ENCODE measurements around the gene EEF1AKMT1. TPM values are rescaled to one million over a fixed set of nuclear protein-coding genes. Genes with fewer than 3 reads are reported as not detected.

Gene EEF1AKMT1
- total and polyA plus RNA-seq, 2 donors (not counting 1 experiment from before 2014, with no cell fraction given): 7.6 to 18.0 TPM

- DNase-seq (ENCODE audit: low read depth in 2 of 2): no peak
- H2AFZ ChIP-seq (ENCODE audit: low read length): no peak overlapping the region
- no peak overlapping the region for H3K4me3 ChIP-seq (replicated peaks in 1 of 4; ENCODE audit: control extremely low read depth in 1 of 4, insufficient read depth in 1 of 4, low read depth in 3 of 4, low read length in 4 of 4)
- H3K9ac ChIP-seq (ENCODE audit: insufficient read depth, low read length): no peak overlapping the region
- no peaks in the 10 kb centered on the region for H3K4me1 ChIP-seq (ENCODE audit: control insufficient read depth, extremely low read depth, insufficient read depth, low read length)
- no peaks in the 10 kb centered on the region for H3K27me3 ChIP-seq (ENCODE audit: control insufficient read depth, insufficient read depth, low read length)
- H3K36me3 ChIP-seq (ENCODE audit: control insufficient read depth, insufficient read depth, low read length): no peaks in the 10 kb centered on the region
- H3K27ac ChIP-seq (ENCODE audit: insufficient read depth, low read length): no peak overlapping the region
- H3K4me2 ChIP-seq (ENCODE audit: extremely low read depth, insufficient read depth, low read length): no peak overlapping the region
- H4K20me1 ChIP-seq (ENCODE audit: control insufficient read depth, extremely low read depth, insufficient read depth, low read length): no peaks in the 10 kb centered on the region
- no peaks in the 10 kb centered on the region for H3K79me2 ChIP-seq (ENCODE audit: control insufficient read depth, insufficient read depth, low read length)
- TF ChIP-seq EZH2 (IDR thresholded peaks at IDR 0.05; ENCODE audit: low read length, missing control alignments) (no peak), CTCF (conservative IDR thresholded peaks at IDR 0.05 in 1 of 2, IDR thresholded peaks at IDR 0.05 in 1 of 2; ENCODE audit: low read depth in 1 of 2, low read length in 2 of 2) (no peak)
- H3K9me3 ChIP-seq (ENCODE audit: control insufficient read depth, insufficient read depth, low read depth, low read length): no peaks in the 10 kb centered on the region
These were observed 6.6 kb upstream of the EEF1AKMT1 start for GRCh38 chr13:20780317-20780716.

- H3K9me3 ChIP-seq (ENCODE audit: control insufficient read depth, insufficient read depth, low read depth, low read length): no peaks in the 10 kb centered on the region
- no peaks in the 10 kb centered on the region for H4K20me1 ChIP-seq (ENCODE audit: control insufficient read depth, extremely low read depth, insufficient read depth, low read length)
- H3K4me3 ChIP-seq (replicated peaks in 1 of 4; ENCODE audit: control extremely low read depth in 1 of 4, insufficient read depth in 1 of 4, low read depth in 3 of 4, low read length in 4 of 4): no peak overlapping the region
- no peaks in the 10 kb centered on the region for H3K79me2 ChIP-seq (ENCODE audit: control insufficient read depth, insufficient read depth, low read length)
- H3K9ac ChIP-seq (ENCODE audit: insufficient read depth, low read length): no peak overlapping the region
- no peak for DNase-seq (ENCODE audit: low read depth in 2 of 2)
- no peaks in the 10 kb centered on the region for H3K36me3 ChIP-seq (ENCODE audit: control insufficient read depth, insufficient read depth, low read length)
- no peak overlapping the region for H2AFZ ChIP-seq (ENCODE audit: low read length)
- H3K27ac ChIP-seq (ENCODE audit: insufficient read depth, low read length): no peak overlapping the region
- H3K27me3 ChIP-seq (ENCODE audit: control insufficient read depth, insufficient read depth, low read length): no peaks in the 10 kb centered on the region
- no peak overlapping the region for H3K4me2 ChIP-seq (ENCODE audit: extremely low read depth, insufficient read depth, low read length)
- no peaks in the 10 kb centered on the region for H3K4me1 ChIP-seq (ENCODE audit: control insufficient read depth, extremely low read depth, insufficient read depth, low read length)
- TF ChIP-seq CTCF (conservative IDR thresholded peaks at IDR 0.05 in 1 of 2, IDR thresholded peaks at IDR 0.05 in 1 of 2; ENCODE audit: low read depth in 1 of 2, low read length in 2 of 2) (no peak), EZH2 (IDR thresholded peaks at IDR 0.05; ENCODE audit: low read length, missing control alignments) (no peak)
These were observed 5.6 kb upstream of the EEF1AKMT1 start for GRCh38 chr13:20779405-20779804.

- H3K4me1 ChIP-seq (ENCODE audit: control insufficient read depth, extremely low read depth, insufficient read depth, low read length): no peaks in the 10 kb centered on the region
- H3K27me3 ChIP-seq (ENCODE audit: control insufficient read depth, insufficient read depth, low read length): no peaks in the 10 kb centered on the region
- no peak overlapping the region for H3K27ac ChIP-seq (ENCODE audit: insufficient read depth, low read length)
- no peaks in the 10 kb centered on the region for H3K79me2 ChIP-seq (ENCODE audit: control insufficient read depth, insufficient read depth, low read length)
- H3K36me3 ChIP-seq (ENCODE audit: control insufficient read depth, insufficient read depth, low read length): no peaks in the 10 kb centered on the region
- H3K4me3 ChIP-seq (replicated peaks in 1 of 4; ENCODE audit: control extremely low read depth in 1 of 4, insufficient read depth in 1 of 4, low read depth in 3 of 4, low read length in 4 of 4): no peak overlapping the region
- no peaks in the 10 kb centered on the region for H3K9me3 ChIP-seq (ENCODE audit: control insufficient read depth, insufficient read depth, low read depth, low read length)
- H3K9ac ChIP-seq (ENCODE audit: insufficient read depth, low read length): no peak overlapping the region
- H3K4me2 ChIP-seq (ENCODE audit: extremely low read depth, insufficient read depth, low read length): no peak overlapping the region
- no peak overlapping the region for H2AFZ ChIP-seq (ENCODE audit: low read length)
- no peaks in the 10 kb centered on the region for H4K20me1 ChIP-seq (ENCODE audit: control insufficient read depth, extremely low read depth, insufficient read depth, low read length)
- no peak for DNase-seq (ENCODE audit: low read depth in 2 of 2)
- no peak for TF ChIP-seq EZH2 (IDR thresholded peaks at IDR 0.05; ENCODE audit: low read length, missing control alignments)
- no peak for TF ChIP-seq CTCF (conservative IDR thresholded peaks at IDR 0.05 in 1 of 2, IDR thresholded peaks at IDR 0.05 in 1 of 2; ENCODE audit: low read depth in 1 of 2, low read length in 2 of 2)
These were observed 4.5 kb upstream of the EEF1AKMT1 start for GRCh38 chr13:20778311-20778710.

Data from fibroblast of lung (primary cell).